KMS-11 (cell line): ENCODE data around the gene MYO9A.

Source experiments
- H2AFZ ChIP-seq: fragments of 200-600 bp; sonication (generic); 2 replicates; pipeline ENCODE4 v1.6.1; 2016; ENCODE audit warnings: antibody characterized with exemption, mixed run types, low read depth
- H3K27ac ChIP-seq: fragments of 200-600 bp; sonication (generic); 2 replicates; pipeline ENCODE4 v1.6.1; 2016; ENCODE audit warnings: mild to moderate bottlenecking, mixed run types
- H3K27me3 ChIP-seq: fragments of 200-600 bp; sonication (generic); 2 replicates; pipeline ENCODE4 v1.6.1; 2017; ENCODE audit warnings: mild to moderate bottlenecking, low read depth, mixed run types, moderate library complexity; ENCODE audit not compliant: insufficient read depth
- H3K36me3 ChIP-seq: fragments of 200-600 bp; sonication (generic); 2 replicates; pipeline ENCODE4 v1.6.1; 2017; ENCODE audit warnings: mild to moderate bottlenecking, mixed run types; ENCODE audit not compliant: insufficient read depth
- H3K4me1 ChIP-seq: fragments of 200-600 bp; sonication (generic); 2 replicates; pipeline ENCODE4 v1.6.1; 2016; ENCODE audit warnings: mild to moderate bottlenecking, low read depth, mixed run types; ENCODE audit not compliant: poor library complexity, severe bottlenecking
- H3K4me2 ChIP-seq: fragments of 200-600 bp; sonication (generic); 2 replicates; pipeline ENCODE4 v1.7.0; 2016; ENCODE audit warnings: mild to moderate bottlenecking, mixed run types
- H3K4me3 ChIP-seq: fragments of 200-600 bp; sonication (generic); IDR thresholded peaks from 2 replicates; pipeline ENCODE4 v1.6.1; 2017; ENCODE audit warnings: low read depth, low read length, mixed read lengths; ENCODE audit not compliant: insufficient read depth
- H3K79me2 ChIP-seq: fragments of 200-600 bp; sonication (generic); 2 replicates; pipeline ENCODE4 v1.6.1; 2016; ENCODE audit warnings: low read depth, mixed run types; ENCODE audit not compliant: insufficient read depth
- H3K9ac ChIP-seq: fragments of 200-600 bp; sonication (generic); 2 replicates; pipeline ENCODE4 v1.6.1; 2016; ENCODE audit warnings: mild to moderate bottlenecking, mixed run types
- H4K20me1 ChIP-seq: fragments of 200-600 bp; sonication (generic); 2 replicates; pipeline ENCODE4 v1.6.1; 2016; ENCODE audit warnings: mild to moderate bottlenecking, mixed run types; ENCODE audit not compliant: insufficient read depth
- CTCF ChIP-seq: fragments of 200-600 bp; sonication (generic); conservative IDR thresholded peaks from 2 replicates; pipeline ENCODE4 v1.6.1; 2017; ENCODE audit warnings: low read depth, mild to moderate bottlenecking, antibody characterized with exemption, low read length, moderate library complexity, mixed read lengths

MYO9A gene

GRCh38 chr15:71931261-71931660 is 186.7 kb downstream of the MYO9A start:
- Histone ChIP-seq H2AFZ (no peak overlapping the region), H3K4me3 (no peak overlapping the region), H4K20me1 (no peaks in the 10 kb centered on the region), H3K4me1 (no peaks in the 10 kb centered on the region), H3K36me3 (no peaks in the 10 kb centered on the region), H3K27ac (no peak overlapping the region), H3K27me3 (no peaks in the 10 kb centered on the region), H3K79me2 (no peaks in the 10 kb centered on the region), H3K9ac (no peak overlapping the region), H3K4me2 (no peak overlapping the region)
- no peak for TF ChIP-seq CTCF

GRCh38 chr15:71925145-71925544 is 192.8 kb downstream of the MYO9A start:
- no peaks in the 10 kb centered on the region for H3K27me3 ChIP-seq
- no peaks in the 10 kb centered on the region for H3K4me1 ChIP-seq
- no peaks in the 10 kb centered on the region for H4K20me1 ChIP-seq
- H2AFZ ChIP-seq: no peak overlapping the region
- no peak for TF ChIP-seq CTCF
- H3K4me2 ChIP-seq: no peak overlapping the region
- no peak overlapping the region for H3K9ac ChIP-seq
- no peaks in the 10 kb centered on the region for H3K36me3 ChIP-seq
- no peak overlapping the region for H3K27ac ChIP-seq
- no peak overlapping the region for H3K4me3 ChIP-seq
- H3K79me2 ChIP-seq: no peaks in the 10 kb centered on the region

- H3K4me2 ChIP-seq: no peak overlapping the region
- TF ChIP-seq CTCF: no peak
Measured at GRCh38 chr15:71921191-71921590, 196.8 kb downstream of the MYO9A start.

GRCh38 chr15:71920573-71920972 is 197.4 kb downstream of the MYO9A start:
- Histone ChIP-seq H2AFZ (no peak overlapping the region), H3K4me1 (no peaks in the 10 kb centered on the region), H3K4me2 (no peak overlapping the region), H3K27me3 (no peaks in the 10 kb centered on the region), H3K27ac (no peak overlapping the region), H3K9ac (no peak overlapping the region), H4K20me1 (no peaks in the 10 kb centered on the region), H3K36me3 (no peaks in the 10 kb centered on the region), H3K4me3 (no peak overlapping the region), H3K79me2 (no peaks in the 10 kb centered on the region)
- no peak for TF ChIP-seq CTCF

More at GRCh38 chr15:71921191-71921590, 196.8 kb downstream of the MYO9A start:
- Histone ChIP-seq H3K4me1 (no peaks in the 10 kb centered on the region), H3K9ac (no peak overlapping the region), H3K27me3 (no peaks in the 10 kb centered on the region), H3K27ac (no peak overlapping the region), H3K79me2 (no peaks in the 10 kb centered on the region), H4K20me1 (no peaks in the 10 kb centered on the region), H3K36me3 (no peaks in the 10 kb centered on the region), H3K4me3 (no peak overlapping the region), H2AFZ (no peak overlapping the region)
